COLO668 (cell line): Measurements from ENCODE around the gene DMKN.

Source experiments
- DNase-seq: peaks from one replicate; lab custom pipeline; 2025; ENCODE audit not compliant: unreplicated experiment; lab: John Stamatoyannopoulos, UW

Gene DMKN

GRCh38 chr19:35549879-35550523 lies 36.6 kb upstream of the DMKN start:
- DNase-seq, result no peak

GRCh38 chr19:35549174-35549788 lies 35.8 kb upstream of the DMKN start:
- DNase-seq, result peak; percentile 53

GRCh38 chr19:35546532-35546931 lies 33.1 kb upstream of the DMKN start:
- no peak for DNase-seq

DNA sequence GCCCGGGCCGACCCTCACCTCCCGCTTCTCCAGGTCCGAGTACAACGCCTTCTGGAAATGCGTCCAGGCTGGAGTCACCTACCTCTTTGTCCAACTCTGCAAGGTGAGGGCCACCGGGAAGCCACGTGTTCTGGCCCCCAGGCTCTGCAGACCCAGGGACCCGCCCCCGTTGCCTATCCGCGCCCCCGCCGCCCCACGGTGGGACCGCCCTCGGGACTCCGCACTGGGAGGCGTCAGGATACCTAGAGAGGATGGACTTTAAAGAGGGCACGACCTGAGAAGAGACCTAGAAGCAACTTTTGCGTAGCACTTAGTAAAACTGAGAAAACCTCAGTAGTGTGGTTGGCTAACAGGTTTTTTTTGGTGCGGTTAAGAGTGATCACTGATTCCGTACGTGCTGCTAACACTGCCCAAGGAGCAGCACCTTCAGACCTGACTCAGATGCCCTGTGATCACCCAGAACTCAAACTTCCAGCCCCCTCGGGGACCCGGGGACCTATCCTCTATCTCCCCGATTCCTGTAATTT lies 32.5 kb upstream of the DMKN start:
- DNase-seq, result peak; percentile 45

- peak; percentile 95 for DNase-seq
Measured at GRCh38 chr19:35545001-35545854, 31.8 kb upstream of the DMKN start, which contains the start of gene TMEM147. Gene TMEM147, plus strand, starts transcription at chr19:35545626. Its CDS starts 114 bp downstream, at chr19:35545740.

DNA sequence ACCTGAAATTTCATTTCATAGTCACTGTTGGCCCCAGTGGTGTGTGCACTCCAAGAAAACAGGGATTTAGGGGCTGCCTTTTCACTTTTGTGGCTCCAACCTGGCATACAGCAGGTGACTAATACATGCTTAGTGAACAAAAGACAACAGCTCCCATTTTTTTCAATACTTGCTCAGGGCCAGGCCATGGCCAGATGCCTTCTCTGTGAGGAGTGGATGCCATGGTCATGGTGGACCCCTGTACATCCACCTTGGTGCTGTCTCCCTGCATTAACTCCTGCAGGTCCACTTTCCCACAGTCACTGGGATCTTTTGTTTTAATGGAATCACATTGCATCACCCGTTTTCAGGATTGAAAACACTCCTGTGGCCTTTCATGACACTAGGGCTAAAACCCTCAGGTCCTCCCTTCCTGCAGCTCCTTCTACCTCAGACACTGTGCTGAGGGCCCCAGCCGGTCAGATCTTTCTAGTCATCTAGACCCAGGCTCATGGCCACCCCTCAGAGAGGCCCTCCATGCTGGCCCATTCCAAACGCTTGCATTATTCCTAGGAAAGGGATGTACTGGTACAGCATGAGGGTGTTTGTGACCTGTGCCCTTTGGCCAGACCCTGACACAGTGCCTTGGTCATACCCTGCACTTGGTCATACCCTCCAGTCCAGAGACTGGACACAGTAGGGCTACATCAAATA lies 30.8 kb upstream of the DMKN start:
- no peak for DNase-seq

- no peak for DNase-seq
Measured at GRCh38 chr19:35543280-35544109, 30.0 kb upstream of the DMKN start.

GRCh38 chr19:35542209-35542608 lies 28.8 kb upstream of the DMKN start:
- DNase-seq, result no peak

DNA sequence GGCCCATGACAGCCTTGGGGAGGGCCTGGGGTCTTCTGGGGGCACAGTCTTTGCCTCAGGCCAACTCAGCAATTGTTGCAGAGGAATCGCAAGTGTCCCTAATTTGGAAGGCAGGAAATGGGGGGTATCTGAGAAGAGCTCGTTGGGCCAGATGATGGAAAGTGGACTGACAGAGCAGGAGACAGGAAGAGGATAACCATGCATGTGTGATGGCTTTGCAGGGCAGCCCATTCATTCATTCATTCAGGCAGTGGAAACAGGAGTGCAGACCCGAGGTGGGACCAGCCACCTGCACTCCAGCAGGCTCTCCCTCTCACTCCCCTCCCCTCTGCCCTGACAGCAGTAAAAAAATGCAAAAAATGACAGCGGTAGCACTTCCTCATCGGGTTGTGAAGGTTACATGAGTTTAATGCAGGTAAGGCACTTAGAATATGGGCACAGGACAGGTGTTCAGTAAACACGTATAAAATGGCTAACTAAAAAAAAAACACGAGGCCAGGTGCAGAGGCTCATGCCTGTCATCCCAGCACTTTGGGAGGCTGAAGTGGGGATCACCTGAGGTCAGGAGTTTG lies 27.0 kb upstream of the DMKN start:
- no peak for DNase-seq

GRCh38 chr19:35539850-35540249 lies 26.4 kb upstream of the DMKN start:
- DNase-seq, result no peak

GRCh38 chr19:35539314-35539713 lies 25.9 kb upstream of the DMKN start:
- DNase-seq, result no peak

GRCh38 chr19:35534803-35535480 lies 21.5 kb upstream of the DMKN start:
- DNase-seq, result no peak

- peak; percentile 25 for DNase-seq
Measured at GRCh38 chr19:35533822-35534392, 20.5 kb upstream of the DMKN start.

DNA sequence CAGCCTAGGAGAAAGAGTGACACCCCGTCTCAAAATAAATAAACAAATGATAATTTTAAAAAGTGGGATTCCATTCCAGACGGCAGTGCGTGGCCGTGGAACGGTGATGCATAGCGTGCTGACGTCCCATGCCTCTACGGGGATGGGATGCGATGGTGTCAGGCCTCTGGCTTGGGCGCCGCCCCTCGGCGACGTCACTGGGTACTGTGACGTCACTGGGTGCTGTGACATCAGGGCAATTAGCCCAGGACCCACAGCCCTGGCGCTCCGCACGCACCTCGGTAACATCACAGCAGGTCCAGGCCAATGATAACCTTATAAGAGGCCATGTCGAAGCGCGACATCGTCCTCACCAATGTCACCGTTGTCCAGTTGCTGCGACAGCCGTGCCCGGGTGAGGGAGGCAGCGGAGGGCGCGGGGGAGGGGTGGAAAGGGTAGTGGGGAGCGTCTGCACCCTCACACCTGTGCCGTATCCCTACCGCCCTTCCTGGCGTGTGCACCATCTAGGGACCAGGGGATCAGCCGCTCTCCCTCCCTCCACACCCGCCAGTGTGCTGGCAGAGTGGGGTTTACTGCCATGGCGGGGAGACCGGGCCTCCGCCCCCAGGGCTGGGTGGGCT lies 19.9 kb upstream of the DMKN start, which contains the start of gene GAPDHS:
Gene GAPDHS (plus strand): TSS at position 256 of the 621 bp plus-strand sequence. CDS start 72 bp downstream, at position 328.
- DNase-seq, result no peak

DNA sequence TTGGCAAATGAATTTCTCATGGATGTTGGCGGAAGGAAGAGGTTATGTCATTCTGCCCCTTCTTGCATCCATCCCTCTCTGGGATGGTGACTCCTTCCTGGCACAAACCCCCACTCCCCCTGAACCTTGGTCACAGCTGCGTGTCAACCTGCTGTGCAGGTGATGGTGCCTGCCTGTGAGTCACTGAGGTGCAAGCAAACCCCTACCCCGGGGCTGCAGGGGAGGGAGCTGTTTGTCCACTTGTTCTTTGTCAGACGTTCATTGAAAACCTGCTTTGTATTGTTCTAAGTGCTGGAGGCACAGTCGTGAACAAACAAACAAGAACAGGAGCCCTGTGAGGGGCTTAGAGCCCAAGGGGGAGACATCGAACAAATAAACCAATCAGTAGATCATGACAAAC lies 17.8 kb upstream of the DMKN start:
- peak; percentile 83 for DNase-seq

DNA sequence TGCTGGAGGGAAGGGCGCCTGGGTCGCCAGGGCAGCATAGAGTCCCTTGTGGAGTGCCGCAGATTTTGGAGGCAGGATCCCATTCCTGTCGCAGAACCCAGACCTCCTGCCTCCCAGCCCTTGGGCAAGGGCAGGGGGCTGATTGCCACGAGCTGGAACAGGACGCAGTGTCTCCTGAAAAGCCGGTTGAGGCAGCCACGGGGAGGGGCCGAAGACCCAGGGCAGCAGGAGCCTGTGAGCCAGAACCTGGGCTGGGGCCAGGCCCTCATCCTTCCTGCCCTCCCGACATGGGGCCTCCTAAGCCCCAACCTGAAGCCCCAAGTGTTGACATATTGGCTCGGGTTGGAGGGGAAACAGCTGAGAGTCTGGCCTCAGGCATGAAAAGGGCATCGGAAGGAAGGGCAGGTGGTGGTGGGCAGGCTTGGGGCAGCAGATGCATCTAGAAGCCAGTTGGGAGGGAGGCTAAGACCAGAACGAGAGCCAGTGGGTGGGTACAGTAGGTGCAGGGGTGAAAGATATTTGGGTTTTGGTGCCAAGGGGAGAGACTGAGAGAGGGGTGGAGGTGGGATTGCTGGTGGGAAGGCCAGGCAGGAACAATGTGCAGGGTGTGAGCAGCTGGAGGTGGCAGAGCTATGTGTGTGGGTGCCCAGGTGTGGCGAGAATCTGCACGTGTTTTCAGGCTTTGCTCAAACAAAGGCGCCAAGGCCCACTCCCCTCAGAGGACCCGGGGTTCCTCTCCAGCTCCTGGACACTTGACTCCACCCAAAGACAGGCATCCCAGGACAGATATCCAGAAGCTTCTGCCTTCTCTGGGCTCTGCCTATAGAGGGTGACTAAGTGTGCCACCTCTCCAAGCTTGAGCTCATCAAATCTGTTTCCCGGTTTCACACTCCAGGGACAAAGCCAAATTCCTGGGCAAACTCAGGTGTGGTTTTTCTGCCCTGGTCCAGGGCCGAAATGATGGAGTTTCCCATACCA lies 16.1 kb upstream of the DMKN start:
- peak; percentile 41 for DNase-seq
